RWPE1 (cell line): ENCODE results near the gene ZNF143.
"Not testable (repeated sequence)": the region's sequence is repeated elsewhere in the genome, so short reads cannot be mapped to it uniquely, and the experiment has no call there.

Experiments
- CTCF ChIA-PET: fragments of 350-600 bp; sonication (Branson Sonifier 250); formaldehyde crosslinking; extraction: SDS; loops from one replicate; lab custom pipeline; 2021; lab: Yijun Ruan, JAX
- POLR2A ChIA-PET: fragments of 400-600 bp; formaldehyde crosslinking; extraction: SDS; loops from one replicate; lab custom pipeline; 2020; ENCODE audit warnings: antibody characterized with exemption; ENCODE audit not compliant: low non-redundant PET; lab: Yijun Ruan, JAX
- DNase-seq: peaks from one replicate; pipeline ENCODE4 v3.0.0; 2012; ENCODE audit warnings: low spot score
- H3K27ac ChIP-seq: fragments of 450-650 bp; 2 replicates; pipeline ENCODE4 v1.5.1; 2017
- TF ChIP-seq, protein P1 (sequence below): fragments of 450-650 bp; conservative IDR thresholded peaks from 2 replicates; pipeline ENCODE4 v1.5.1; 2017; ENCODE audit warnings: low read depth, mild to moderate bottlenecking

The ZNF143 gene

DNA sequence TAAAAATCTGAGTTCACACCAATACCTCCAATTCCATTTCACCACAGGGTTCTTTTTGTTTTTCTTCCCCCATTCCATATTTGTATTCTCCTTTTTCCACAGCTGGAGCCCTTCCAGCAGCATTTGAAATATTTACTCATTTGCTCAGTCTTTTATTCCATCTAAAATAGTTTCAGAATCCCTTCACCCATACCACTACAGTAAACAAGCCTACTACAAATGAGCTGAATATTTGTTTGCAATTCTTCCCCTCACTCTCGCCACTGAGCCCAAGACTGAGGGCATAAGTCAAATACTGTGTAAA is 46.4 kb downstream of the ZNF143 start:
- DNase-seq = no peak
- no peak overlapping the region for H3K27ac ChIP-seq
- ChIA-PET POLR2A (no interaction called here), CTCF (interaction anchor here (0.6 to 1.6 kb wide), 6 partner anchors 10 to 72 kb away, joined by 3 to 11 read pairs (median 4); no protein-coding TSS in a partner anchor)
- TF ChIP-seq, protein P1, sequence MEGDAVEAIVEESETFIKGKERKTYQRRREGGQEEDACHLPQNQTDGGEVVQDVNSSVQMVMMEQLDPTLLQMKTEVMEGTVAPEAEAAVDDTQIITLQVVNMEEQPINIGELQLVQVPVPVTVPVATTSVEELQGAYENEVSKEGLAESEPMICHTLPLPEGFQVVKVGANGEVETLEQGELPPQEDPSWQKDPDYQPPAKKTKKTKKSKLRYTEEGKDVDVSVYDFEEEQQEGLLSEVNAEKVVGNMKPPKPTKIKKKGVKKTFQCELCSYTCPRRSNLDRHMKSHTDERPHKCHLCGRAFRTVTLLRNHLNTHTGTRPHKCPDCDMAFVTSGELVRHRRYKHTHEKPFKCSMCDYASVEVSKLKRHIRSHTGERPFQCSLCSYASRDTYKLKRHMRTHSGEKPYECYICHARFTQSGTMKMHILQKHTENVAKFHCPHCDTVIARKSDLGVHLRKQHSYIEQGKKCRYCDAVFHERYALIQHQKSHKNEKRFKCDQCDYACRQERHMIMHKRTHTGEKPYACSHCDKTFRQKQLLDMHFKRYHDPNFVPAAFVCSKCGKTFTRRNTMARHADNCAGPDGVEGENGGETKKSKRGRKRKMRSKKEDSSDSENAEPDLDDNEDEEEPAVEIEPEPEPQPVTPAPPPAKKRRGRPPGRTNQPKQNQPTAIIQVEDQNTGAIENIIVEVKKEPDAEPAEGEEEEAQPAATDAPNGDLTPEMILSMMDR = no peak

DNA sequence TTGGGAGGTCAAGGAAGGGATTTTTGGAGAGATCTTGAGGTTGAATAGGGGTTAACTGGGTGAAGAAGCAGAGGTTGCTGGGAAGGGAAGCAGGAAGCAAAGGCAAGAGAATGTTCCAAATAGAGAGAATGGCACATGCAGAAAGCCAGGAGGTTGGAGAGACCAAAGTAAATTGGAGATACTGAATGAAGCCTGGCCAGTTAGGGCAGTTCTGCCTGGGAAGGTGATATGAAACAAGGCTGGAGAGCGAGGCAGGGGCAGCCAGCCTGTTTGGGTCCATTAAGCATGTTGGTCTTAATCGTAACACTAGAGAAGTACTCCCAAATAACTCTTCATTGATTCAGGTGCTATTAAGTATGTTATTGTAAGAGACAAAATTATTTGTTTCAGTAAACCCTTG is 48.2 kb downstream of the ZNF143 start:
- H3K27ac ChIP-seq = no peak overlapping the region
- TF ChIP-seq, protein P1 = no peak
- no peak for DNase-seq
- ChIA-PET CTCF (no interaction called here), POLR2A (no interaction called here)

- ChIA-PET POLR2A (no interaction called here), CTCF (no interaction called here)
- TF ChIP-seq, protein P1 = no peak
- DNase-seq = no peak
- H3K27ac ChIP-seq = no peak overlapping the region
Observed at GRCh38 chr11:9512370-9513019, 51.7 kb downstream of the ZNF143 start.

- POLR2A ChIA-PET, H3K27ac ChIP-seq, DNase-seq, CTCF ChIA-PET: not testable (repeated sequence)
Observed at GRCh38 chr11:9514576-9514975, 53.8 kb downstream of the ZNF143 start.

- H3K27ac ChIP-seq = no peak overlapping the region
- CTCF ChIA-PET = no interaction called here
- no peak for DNase-seq
- POLR2A ChIA-PET = no interaction called here
- TF ChIP-seq, protein P1 = no peak
Observed at GRCh38 chr11:9516113-9516512, 55.3 kb downstream of the ZNF143 start.

- no peak overlapping the region for H3K27ac ChIP-seq
- TF ChIP-seq, protein P1 = no peak
- no peak for DNase-seq
- POLR2A ChIA-PET = no interaction called here
- CTCF ChIA-PET = interaction anchor here (0.6 to 1.0 kb wide), 3 partner anchors 9 to 33 kb away, joined by 3 to 4 read pairs (median 4); no protein-coding TSS in a partner anchor
Observed at GRCh38 chr11:9518835-9519410, 58.1 kb downstream of the ZNF143 start.

GRCh38 chr11:9524001-9524400 is 63.2 kb downstream of the ZNF143 start:
- TF ChIP-seq, protein P1 = no peak
- ChIA-PET CTCF (interaction anchor here (0.5 kb wide), 1 partner anchor 37 kb away, joined by 5 read pairs; no protein-coding TSS in a partner anchor), POLR2A (no interaction called here)
- no peak overlapping the region for H3K27ac ChIP-seq
- no peak for DNase-seq
